Neural progenitor cell (in vitro differentiated cells): ENCODE data around the gene RTKN. TPM values are rescaled to one million over a fixed set of nuclear protein-coding genes. Genes with fewer than 3 reads are reported as not detected.
A peak's percentile ranks its signal among the peaks of the same experiment; 100 is the strongest.

Experiments used
- DNase-seq: peaks from one replicate; pipeline ENCODE4 v3.0.0-alpha.2; 2016; ENCODE audit warnings: low spot score
- H2AFZ ChIP-seq: fragments of 200-600 bp; sonication (generic); replicated peaks from 2 replicates; pipeline ENCODE4 v1.6.1; 2016; ENCODE audit warnings: antibody characterized with exemption
- H3F3A ChIP-seq: fragments of 200-600 bp; sonication (generic); 2 replicates; pipeline ENCODE4 v1.6.1; 2016; ENCODE audit warnings: antibody characterized with exemption, low read depth
- H3K27ac ChIP-seq: fragments of 200-600 bp; sonication (generic); 2 replicates; pipeline ENCODE4 v1.5.1; 2016; ENCODE audit warnings: mild to moderate bottlenecking
- H3K27me3 ChIP-seq: fragments of 200-600 bp; sonication (generic); 2 replicates; pipeline ENCODE4 v1.6.1; 2016; ENCODE audit warnings: mild to moderate bottlenecking, moderate library complexity
- H3K36me3 ChIP-seq: fragments of 200-600 bp; sonication (generic); 2 replicates; pipeline ENCODE4 v1.5.1; 2016
- H3K4me1 ChIP-seq: fragments of 200-600 bp; sonication (generic); 2 replicates; pipeline ENCODE4 v1.6.1; 2016; ENCODE audit warnings: mixed run types
- H3K4me2 ChIP-seq: fragments of 200-600 bp; sonication (generic); 2 replicates; pipeline ENCODE4 v1.6.1; 2016
- H3K4me3 ChIP-seq: fragments of 200-600 bp; sonication (generic); 2 replicates; pipeline ENCODE4 v1.5.1; 2016
- H3K79me2 ChIP-seq: fragments of 200-600 bp; sonication (generic); 2 replicates; pipeline ENCODE4 v1.6.1; 2016; ENCODE audit warnings: low read depth
- H3K9ac ChIP-seq: fragments of 200-600 bp; sonication (generic); 2 replicates; pipeline ENCODE4 v1.6.1; 2016
- H3K9me3 ChIP-seq: fragments of 200-600 bp; sonication (generic); 2 replicates; pipeline ENCODE4 v1.5.1; 2016; ENCODE audit warnings: low read depth
- H4K20me1 ChIP-seq: fragments of 200-600 bp; sonication (generic); 2 replicates; pipeline ENCODE4 v1.6.1; 2016; ENCODE audit warnings: low read depth
- H3K27ac Mint-ChIP-seq: 3 replicates; pipeline ENCODE4 v1.8.0; 2021; ENCODE audit warnings: mixed read lengths
- H3K27me3 Mint-ChIP-seq: 2 replicates; pipeline ENCODE4 v1.8.0; 2022; ENCODE audit warnings: low read depth, mild to moderate bottlenecking, inconsistent platforms, moderate library complexity, mixed read lengths; ENCODE audit not compliant: insufficient read depth
- H3K36me3 Mint-ChIP-seq: 3 replicates; pipeline ENCODE4 v1.8.0; 2021; ENCODE audit warnings: mixed read lengths
- H3K4me1 Mint-ChIP-seq: 3 replicates; pipeline ENCODE4 v1.8.0; 2021; ENCODE audit warnings: mixed read lengths
- H3K4me3 Mint-ChIP-seq: 3 replicates; pipeline ENCODE4 v1.8.0; 2021; ENCODE audit warnings: mild to moderate bottlenecking, moderate library complexity, mixed read lengths
- H3K9me3 Mint-ChIP-seq: 3 replicates; pipeline ENCODE4 v1.8.0; 2020; ENCODE audit warnings: mixed read lengths
- EZH2 ChIP-seq: fragments of 200-600 bp; sonication (generic); IDR thresholded peaks from 2 replicates; pipeline ENCODE4 v1.6.1; 2017; ENCODE audit warnings: antibody characterized with exemption, mild to moderate bottlenecking, moderate library complexity
- EZH2phosphoT487 ChIP-seq: fragments of 200-600 bp; sonication (generic); IDR thresholded peaks from 2 replicates; pipeline ENCODE4 v1.6.1; 2017; ENCODE audit warnings: antibody characterized with exemption
- total RNA-seq: library from RNA; depleted of rRNA; stranded (reverse); fragments of >200 nt; gene quantifications from 2 replicates; pipeline ENCODE4 v1.2.3, GENCODE V29; 2015; ENCODE audit warnings: low replicate concordance
- TF ChIP-seq, protein P1 (sequence below): fragments of 200-600 bp; sonication (generic); IDR thresholded peaks from 2 replicates; pipeline ENCODE4 v1.5.1; 2017; ENCODE audit warnings: antibody characterized with exemption, mild to moderate bottlenecking

Gene RTKN
- total RNA-seq, 1 donor from 2014 or later, result 11.4 TPM

- no peaks in the 10 kb centered on the region for H3K27me3 ChIP-seq
- no peak overlapping the region for H3K9ac ChIP-seq
- peaks cover 33% of the 10 kb centered on the region for H3K36me3 Mint-ChIP-seq
- no peak overlapping the region for H3K4me3 ChIP-seq
- no peaks in the 10 kb centered on the region for H3K4me1 ChIP-seq
- H3K4me3 Mint-ChIP-seq, result peak overlapping the region; percentile 24
- H2AFZ ChIP-seq, result no peak overlapping the region
- DNase-seq, result no peak
- H3K4me1 Mint-ChIP-seq, result peaks cover 6% of the 10 kb centered on the region
- H3K79me2 ChIP-seq, result peaks cover 17% of the 10 kb centered on the region
- no peaks in the 10 kb centered on the region for H3K36me3 ChIP-seq
- peaks cover 28% of the 10 kb centered on the region for H4K20me1 ChIP-seq
- H3K4me2 ChIP-seq, result no peak overlapping the region
- H3K9me3 ChIP-seq, result no peaks in the 10 kb centered on the region
- TF ChIP-seq, protein P1, sequence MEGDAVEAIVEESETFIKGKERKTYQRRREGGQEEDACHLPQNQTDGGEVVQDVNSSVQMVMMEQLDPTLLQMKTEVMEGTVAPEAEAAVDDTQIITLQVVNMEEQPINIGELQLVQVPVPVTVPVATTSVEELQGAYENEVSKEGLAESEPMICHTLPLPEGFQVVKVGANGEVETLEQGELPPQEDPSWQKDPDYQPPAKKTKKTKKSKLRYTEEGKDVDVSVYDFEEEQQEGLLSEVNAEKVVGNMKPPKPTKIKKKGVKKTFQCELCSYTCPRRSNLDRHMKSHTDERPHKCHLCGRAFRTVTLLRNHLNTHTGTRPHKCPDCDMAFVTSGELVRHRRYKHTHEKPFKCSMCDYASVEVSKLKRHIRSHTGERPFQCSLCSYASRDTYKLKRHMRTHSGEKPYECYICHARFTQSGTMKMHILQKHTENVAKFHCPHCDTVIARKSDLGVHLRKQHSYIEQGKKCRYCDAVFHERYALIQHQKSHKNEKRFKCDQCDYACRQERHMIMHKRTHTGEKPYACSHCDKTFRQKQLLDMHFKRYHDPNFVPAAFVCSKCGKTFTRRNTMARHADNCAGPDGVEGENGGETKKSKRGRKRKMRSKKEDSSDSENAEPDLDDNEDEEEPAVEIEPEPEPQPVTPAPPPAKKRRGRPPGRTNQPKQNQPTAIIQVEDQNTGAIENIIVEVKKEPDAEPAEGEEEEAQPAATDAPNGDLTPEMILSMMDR, result no peak
- TF ChIP-seq EZH2 (no peak), EZH2phosphoT487 (no peak)
- H3K9me3 Mint-ChIP-seq, result no peaks in the 10 kb centered on the region
- H3K27ac Mint-ChIP-seq, result no peak overlapping the region
- peaks cover 21% of the 10 kb centered on the region for H3F3A ChIP-seq
- H3K27ac ChIP-seq, result no peak overlapping the region
- H3K27me3 Mint-ChIP-seq, result peaks cover 2% of the 10 kb centered on the region
These were observed 12.0 kb downstream of the RTKN start for GRCh38 chr2:74429487-74430451.

DNA sequence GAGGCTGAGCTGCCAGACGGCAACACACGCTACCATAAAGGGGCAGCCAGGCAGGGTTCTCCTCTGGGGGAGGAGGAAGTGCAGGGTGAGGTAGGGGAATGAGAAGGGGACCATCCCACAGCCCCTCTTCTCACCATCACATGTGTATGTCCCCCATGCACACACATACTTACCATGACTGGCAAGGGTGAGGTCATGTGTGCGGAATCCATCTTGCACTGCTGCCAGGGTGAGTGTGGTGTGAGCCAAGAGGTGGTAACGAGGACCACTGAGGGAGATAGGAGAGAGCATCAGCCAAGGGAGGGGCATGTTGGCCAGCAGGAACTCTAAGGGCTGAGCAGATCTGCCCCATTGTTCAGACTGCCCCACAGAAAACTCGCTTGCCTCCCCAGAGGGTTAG, 13.1 kb downstream of the RTKN start:
- H3K79me2 ChIP-seq, result peaks cover 6% of the 10 kb centered on the region
- H3K9me3 Mint-ChIP-seq, result no peaks in the 10 kb centered on the region
- no peaks in the 10 kb centered on the region for H3K27me3 ChIP-seq
- no peak overlapping the region for H3K4me3 ChIP-seq
- no peak overlapping the region for H3K9ac ChIP-seq
- no peak overlapping the region for H2AFZ ChIP-seq
- no peaks in the 10 kb centered on the region for H3K4me1 ChIP-seq
- peaks cover 21% of the 10 kb centered on the region for H3F3A ChIP-seq
- peaks cover 12% of the 10 kb centered on the region for H3K4me1 Mint-ChIP-seq
- no peak overlapping the region for H3K4me3 Mint-ChIP-seq
- no peaks in the 10 kb centered on the region for H3K9me3 ChIP-seq
- no peak for TF ChIP-seq EZH2
- TF ChIP-seq, protein P1, result no peak
- no peak for TF ChIP-seq EZH2phosphoT487
- H3K36me3 Mint-ChIP-seq, result peaks cover 34% of the 10 kb centered on the region
- H3K36me3 ChIP-seq, result no peaks in the 10 kb centered on the region
- H3K4me2 ChIP-seq, result no peak overlapping the region
- peaks cover 30% of the 10 kb centered on the region for H4K20me1 ChIP-seq
- no peak for DNase-seq
- no peak overlapping the region for H3K27ac ChIP-seq
- H3K27ac Mint-ChIP-seq, result no peak overlapping the region
- H3K27me3 Mint-ChIP-seq, result peaks cover 2% of the 10 kb centered on the region

GRCh38 chr2:74427551-74427950, 14.2 kb downstream of the RTKN start:
- H3F3A ChIP-seq, result peaks cover 21% of the 10 kb centered on the region

More at GRCh38 chr2:74427551-74427950, 14.2 kb downstream of the RTKN start:
- no peak overlapping the region for H3K4me3 Mint-ChIP-seq
- Histone ChIP-seq H3K4me1 (no peaks in the 10 kb centered on the region), H3K79me2 (peaks cover 9% of the 10 kb centered on the region), H3K27ac (no peak overlapping the region), H3K27me3 (no peaks in the 10 kb centered on the region), H3K9ac (no peak overlapping the region), H3K4me3 (no peak overlapping the region), H4K20me1 (peaks cover 30% of the 10 kb centered on the region), H3K36me3 (no peaks in the 10 kb centered on the region), H3K4me2 (no peak overlapping the region), H2AFZ (no peak overlapping the region), H3K9me3 (no peaks in the 10 kb centered on the region)
- no peak for DNase-seq
- H3K27me3 Mint-ChIP-seq, result peaks cover 6% of the 10 kb centered on the region
- no peaks in the 10 kb centered on the region for H3K9me3 Mint-ChIP-seq
- H3K36me3 Mint-ChIP-seq, result peaks cover 40% of the 10 kb centered on the region
- H3K27ac Mint-ChIP-seq, result no peak overlapping the region
- no peak for TF ChIP-seq EZH2phosphoT487
- TF ChIP-seq, protein P1, result no peak
- no peak for TF ChIP-seq EZH2
- H3K4me1 Mint-ChIP-seq, result peaks cover 21% of the 10 kb centered on the region
